ENCODE measurements around the gene MYO9A.

DNA sequence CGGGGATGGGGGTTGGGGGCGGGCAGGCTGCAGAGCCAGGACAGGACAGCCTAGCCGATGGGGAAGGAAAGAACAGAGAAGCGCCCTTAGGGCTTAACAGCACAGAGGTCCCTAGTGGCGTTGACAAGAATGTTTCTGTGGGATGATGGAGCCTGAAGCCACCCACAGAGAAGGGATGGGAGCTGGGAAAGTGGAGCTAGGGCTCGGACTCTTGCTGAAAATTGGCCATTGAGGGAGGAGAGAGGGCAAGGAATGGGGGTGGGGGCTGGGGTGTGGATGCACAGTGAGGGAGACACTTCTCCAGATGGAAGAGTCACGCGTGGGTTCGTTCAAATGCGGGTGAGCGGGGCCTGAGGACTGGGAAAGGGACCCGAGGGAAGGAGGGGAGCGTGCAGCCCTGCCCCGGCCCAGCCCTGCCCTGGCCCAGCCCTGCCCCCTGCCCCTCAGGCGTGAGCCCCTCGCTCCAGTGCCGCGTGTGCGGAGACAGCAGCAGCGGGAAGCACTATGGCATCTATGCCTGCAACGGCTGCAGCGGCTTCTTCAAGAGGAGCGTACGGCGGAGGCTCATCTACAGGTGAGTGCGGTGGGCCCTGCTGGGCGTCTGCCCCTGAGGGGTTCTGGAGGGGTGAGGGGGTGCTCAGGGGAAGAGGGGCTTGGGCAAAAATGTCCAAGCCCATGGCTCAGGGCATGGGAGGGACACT lies 306.8 kb downstream of the MYO9A start:
- TF ChIP-seq CTCF (conservative IDR thresholded peaks at IDR 0.05; ENCODE audit: low read depth, low read length) = no peak
- TF ChIP-seq EZH2 (IDR thresholded peaks at IDR 0.05; ENCODE audit: borderline replicate concordance, low read depth, low read length, poor library complexity, severe bottlenecking) = no peak
